Common myeloid progenitor, CD34-positive (primary cell): Measurements from ENCODE around the gene PEX6.

Experiments
- CTCF ChIA-PET: fragments of 350-600 bp; sonication (Branson Sonifier 250); formaldehyde crosslinking; loops from one replicate; lab custom pipeline; 2021; ENCODE audit warnings: antibody characterized with exemption; lab: Charles Lee
- POLR2A ChIA-PET: fragments of 350-600 bp; sonication (Branson Sonifier 250); formaldehyde crosslinking; loops from one replicate; lab custom pipeline; 2021; ENCODE audit warnings: antibody characterized with exemption; lab: Charles Lee
- DNase-seq, 3 donors: peaks; one replicate each; pipeline versions ENCODE4 v3.0.0 to v3.0.0-alpha.2; 2013
- H3K27ac ChIP-seq, 2 experiments: 1 replicate in 1 of 2; 2 replicates in 1 of 2; pipeline ENCODE4 v1.7.0; 2013; ENCODE audit warnings: inconsistent platforms in 2 of 2, low read length in 2 of 2, mild to moderate bottlenecking in 2 of 2, low read depth in 1 of 2, moderate library complexity in 1 of 2; ENCODE audit not compliant: severe bottlenecking in 2 of 2, insufficient read depth in 1 of 2, poor library complexity in 1 of 2
- H3K27me3 ChIP-seq, 5 experiments: replicated peaks in 2 of 5; 1 replicate in 3 of 5; 2 replicates in 2 of 5; pipeline versions ENCODE4 v1.6.1 to v1.7.0; 2013; ENCODE audit warnings: low read length in 4 of 5, mild to moderate bottlenecking in 2 of 5, moderate library complexity in 2 of 5, inconsistent platforms in 1 of 5; ENCODE audit not compliant: insufficient read depth in 5 of 5, control insufficient read depth in 4 of 5
- H3K36me3 ChIP-seq, 4 experiments: 1 replicate in 2 of 4; 2 replicates in 2 of 4; pipeline versions ENCODE4 v1.6.1 to v1.7.0; 2013; ENCODE audit warnings: low read length in 3 of 4, control low read depth in 1 of 4, mild to moderate bottlenecking in 1 of 4; ENCODE audit not compliant: control insufficient read depth in 4 of 4, insufficient read depth in 4 of 4
- H3K4me1 ChIP-seq, 4 experiments: 1 replicate in 3 of 4; 2 replicates in 1 of 4; pipeline versions ENCODE4 v1.6.1 to v1.7.1; 2013; ENCODE audit warnings: low read length in 3 of 4, mild to moderate bottlenecking in 3 of 4, control low read depth in 1 of 4, inconsistent platforms in 1 of 4, moderate library complexity in 1 of 4; ENCODE audit not compliant: control insufficient read depth in 4 of 4, insufficient read depth in 4 of 4; ENCODE audit errors: control extremely low read depth in 1 of 4
- H3K4me3 ChIP-seq, 7 experiments: 1 replicate in 4 of 7; 2 replicates in 3 of 7; pipeline versions ENCODE4 v1.5.1 to v1.7.0; 2013; ENCODE audit warnings: mild to moderate bottlenecking in 7 of 7, low read length in 6 of 7, moderate library complexity in 6 of 7, inconsistent platforms in 2 of 7, low read depth in 2 of 7, control low read depth in 1 of 7; ENCODE audit not compliant: insufficient read depth in 4 of 7, control insufficient read depth in 1 of 7; ENCODE audit errors: extremely low read depth in 1 of 7
- H3K9me3 ChIP-seq, 5 experiments: 1 replicate in 4 of 5; 2 replicates in 1 of 5; pipeline versions ENCODE4 v1.6.1 to v1.7.1; 2013; ENCODE audit warnings: low read length in 4 of 5, mild to moderate bottlenecking in 2 of 5, inconsistent platforms in 1 of 5, low read depth in 1 of 5, moderate library complexity in 1 of 5; ENCODE audit not compliant: control insufficient read depth in 4 of 5, insufficient read depth in 2 of 5; ENCODE audit errors: control extremely low read depth in 1 of 5
- WGBS: methylation state at CpG from one replicate; pipeline ENCODE4 v1.1.5; 2013; ENCODE audit not compliant: insufficient coverage; 5-methylcytosine and 5-hydroxymethylcytosine counted together

The PEX6 gene

DNA sequence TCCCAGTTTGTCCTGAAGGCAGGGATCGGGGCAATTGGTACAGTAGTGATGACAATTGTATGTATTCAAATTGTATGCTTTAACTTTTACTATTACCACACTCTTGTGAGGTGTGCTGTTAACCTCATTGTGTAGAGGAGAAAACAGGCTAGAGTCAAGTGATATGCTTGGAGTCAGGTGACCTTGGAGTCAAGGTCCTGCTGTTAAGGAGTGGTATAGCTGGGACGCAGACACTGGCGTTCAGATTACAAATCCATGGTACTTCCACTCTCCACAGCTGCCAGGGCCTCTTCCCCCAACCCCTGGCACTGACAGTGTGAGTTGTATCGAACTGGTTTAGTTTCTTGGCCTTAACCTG, 39.2 kb downstream of the PEX6 start:
- Histone ChIP-seq H3K36me3 (peaks cover 19 to 66% (median 51%) of the 10 kb centered on the region in 4 experiments), H3K27ac (peak overlapping the region in 1 of 2 experiments; percentile 11), H3K4me1 (peaks cover 0 to 12% (median 7%) of the 10 kb centered on the region in 4 experiments), H3K9me3 (no peaks in the 10 kb centered on the region), H3K27me3 (no peaks in the 10 kb centered on the region), H3K4me3 (no peak overlapping the region)
- ChIA-PET CTCF (interaction anchor here (1.3 to 1.5 kb wide), 2 partner anchors 22 to 38 kb away, joined by 3 read pairs; no protein-coding TSS in a partner anchor), POLR2A (interaction anchor here (1.5 kb wide), 1 partner anchor 44 kb away, joined by 3 read pairs; the partner anchor contains the start of gene PPP2R5D)
- DNase-seq: no peak
- WGBS: 94% methylated on average over 2 of the region's 4 CpGs

DNA sequence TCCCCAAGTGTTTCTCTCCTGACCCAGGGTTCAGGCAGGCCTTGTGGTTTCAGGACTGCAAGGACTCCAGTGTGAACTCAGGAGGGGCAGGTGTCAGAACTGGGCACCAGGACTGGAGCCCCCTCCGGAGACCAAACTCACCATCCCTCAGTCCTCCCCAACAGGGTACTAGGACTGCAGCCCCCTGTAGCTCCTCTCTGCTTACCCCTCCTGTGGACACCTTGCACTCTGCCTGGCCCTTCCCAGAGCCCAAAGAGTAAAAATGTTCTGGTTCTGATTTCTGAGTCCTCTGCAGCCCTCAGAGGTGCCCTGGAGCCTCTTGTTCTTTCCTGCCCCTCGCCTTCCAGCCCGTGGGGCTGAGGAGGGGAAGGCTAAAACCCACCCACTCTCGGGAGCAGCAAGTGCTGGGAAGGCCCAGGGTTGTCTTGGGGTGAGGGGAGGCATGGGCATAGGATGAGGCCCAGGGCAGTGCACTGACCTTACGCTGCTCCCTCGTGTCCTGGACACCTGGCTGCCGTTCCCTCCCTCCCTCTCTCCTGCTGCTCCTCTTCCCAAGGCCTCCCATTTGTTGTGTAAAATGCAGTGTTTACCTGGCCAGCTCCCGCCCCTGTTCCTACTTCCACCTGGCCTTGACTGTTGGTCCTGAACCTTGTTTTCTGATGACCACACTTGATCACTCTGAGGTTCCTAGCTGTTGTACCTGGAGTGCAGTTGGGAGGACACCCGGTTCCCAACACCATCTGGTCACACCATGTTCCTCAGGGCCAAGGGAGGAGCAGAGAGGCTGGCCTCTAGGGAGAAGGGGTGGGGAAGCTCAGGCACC, 39.8 kb downstream of the PEX6 start:
- Histone ChIP-seq H3K27me3 (no peaks in the 10 kb centered on the region), H3K4me3 (no peak overlapping the region), H3K27ac (peak overlapping the region in 1 of 2 experiments; percentile 16), H3K4me1 (peaks cover 3 to 18% (median 12%) of the 10 kb centered on the region in 4 experiments), H3K36me3 (peaks cover 19 to 71% (median 55%) of the 10 kb centered on the region in 4 experiments), H3K9me3 (no peaks in the 10 kb centered on the region)
- WGBS: 96% methylated on average over 8 of the region's 9 CpGs
- CTCF ChIA-PET: interaction anchor here (1.3 kb wide), 1 partner anchor 37 kb away, joined by 3 read pairs; no protein-coding TSS in a partner anchor
- DNase-seq: no peak
- POLR2A ChIA-PET: interaction anchor here (1.5 kb wide), 1 partner anchor 45 kb away, joined by 3 read pairs; the partner anchor contains the start of gene PPP2R5D

DNA sequence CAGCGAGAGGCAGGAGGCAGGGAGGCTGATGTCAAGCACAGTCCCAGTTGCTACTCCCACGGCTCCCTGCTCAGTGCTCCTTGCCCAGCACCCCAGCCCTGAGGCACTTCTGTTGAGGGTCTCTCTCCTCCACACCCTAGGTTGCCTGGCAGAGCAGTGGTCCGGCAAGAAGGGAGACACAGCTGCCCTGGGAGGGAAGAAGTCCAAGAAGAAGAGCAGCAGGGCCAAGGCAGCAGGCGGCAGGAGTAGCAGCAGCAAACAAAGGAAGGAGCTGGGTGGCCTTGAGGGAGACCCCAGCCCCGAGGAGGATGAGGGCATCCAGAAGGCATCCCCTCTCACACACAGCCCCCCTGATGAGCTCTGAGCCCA, 40.6 kb downstream of the PEX6 start:
- no peak overlapping the region for H3K27ac ChIP-seq
- WGBS: 100% methylated on average over 2 of the region's 5 CpGs
- peaks cover 21 to 70% (median 52%) of the 10 kb centered on the region in 4 experiments for H3K36me3 ChIP-seq
- no peaks in the 10 kb centered on the region for H3K9me3 ChIP-seq
- H3K4me1 ChIP-seq: peaks cover 5 to 26% (median 13%) of the 10 kb centered on the region in 4 experiments
- no peak overlapping the region for H3K4me3 ChIP-seq
- ChIA-PET POLR2A (interaction anchor here (1.5 kb wide), 1 partner anchor 46 kb away, joined by 3 read pairs; the partner anchor contains the start of gene PPP2R5D), CTCF (interaction anchor here (1.6 kb wide), 1 partner anchor 8 kb away, joined by 4 read pairs; no protein-coding TSS in a partner anchor)
- no peaks in the 10 kb centered on the region for H3K27me3 ChIP-seq
- no peak for DNase-seq

DNA sequence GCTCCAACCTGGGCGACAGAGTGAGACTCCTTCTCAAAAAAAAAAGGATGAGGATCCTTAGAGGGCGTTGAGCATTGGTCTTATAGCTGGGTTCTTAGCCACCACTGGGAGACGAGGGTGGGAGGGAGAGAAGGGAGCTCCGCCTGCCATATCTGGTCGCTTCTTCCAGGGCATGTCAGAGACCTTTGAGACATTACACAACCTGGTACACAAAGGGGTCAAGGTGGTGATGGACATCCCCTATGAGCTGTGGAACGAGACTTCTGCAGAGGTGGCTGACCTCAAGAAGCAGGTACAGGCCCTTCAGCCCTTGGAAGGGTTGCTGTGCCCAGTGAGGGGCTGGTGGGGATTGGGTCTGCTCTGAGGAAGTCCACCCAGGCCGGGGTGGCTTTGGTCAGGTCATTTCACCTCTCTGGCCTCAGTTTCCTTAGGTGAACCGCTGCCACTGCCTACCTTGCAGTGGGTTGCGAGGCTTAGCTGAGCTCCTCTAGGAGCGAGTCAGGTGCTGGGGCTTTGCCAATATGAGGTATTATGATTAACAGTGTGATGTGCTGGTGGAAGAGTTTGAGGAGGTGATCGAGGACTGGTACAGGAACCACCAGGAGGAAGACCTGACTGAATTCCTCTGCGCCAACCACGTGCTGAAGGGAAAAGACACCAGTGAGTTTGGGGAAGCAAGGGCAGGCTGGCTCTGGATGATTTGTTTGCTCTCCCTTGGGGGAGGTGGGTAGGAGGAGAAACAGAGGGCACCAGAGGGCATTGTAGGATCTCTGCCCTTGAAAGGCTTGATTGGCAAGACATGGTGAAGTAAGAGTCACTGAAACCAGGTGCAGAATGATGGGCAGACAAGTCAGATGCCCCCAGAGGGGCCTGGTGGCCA, 41.2 kb downstream of the PEX6 start:
- WGBS: 95% methylated on average over 12 of the region's 13 CpGs
- Histone ChIP-seq H3K27me3 (no peaks in the 10 kb centered on the region), H3K27ac (no peak overlapping the region), H3K36me3 (peaks cover 21 to 73% (median 51%) of the 10 kb centered on the region in 4 experiments), H3K4me3 (no peak overlapping the region), H3K9me3 (no peaks in the 10 kb centered on the region), H3K4me1 (peaks cover 6 to 32% (median 19%) of the 10 kb centered on the region in 4 experiments)
- POLR2A ChIA-PET: interaction anchor here (0.6 kb wide), 1 partner anchor 9 kb away, joined by 3 read pairs; no protein-coding TSS in a partner anchor
- DNase-seq: no peak
- CTCF ChIA-PET: interaction anchor here (0.9 to 1.6 kb wide), 4 partner anchors 9 to 232 kb away, joined by 3 to 5 read pairs (median 4); no protein-coding TSS in a partner anchor

DNA sequence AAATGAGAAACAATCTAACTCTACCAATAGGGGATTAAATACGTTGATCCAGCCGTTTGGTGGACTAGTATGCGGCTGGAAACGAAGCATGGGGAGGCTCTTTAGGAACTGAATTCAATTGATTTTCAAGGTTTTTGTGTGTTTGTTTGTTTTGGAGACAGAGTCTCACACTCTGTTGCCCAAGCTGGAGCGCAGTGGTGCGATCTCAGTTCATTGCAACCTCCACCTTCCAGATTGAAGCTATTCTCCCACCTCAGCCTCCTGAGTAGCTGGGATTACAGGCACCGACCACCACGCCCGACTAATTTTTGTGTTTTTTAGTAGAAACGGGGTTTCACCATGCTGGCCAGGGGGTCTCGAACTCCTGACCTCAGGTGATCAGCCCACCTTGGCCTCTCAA, 42.6 kb downstream of the PEX6 start:
- no peak for DNase-seq
- peaks cover 21 to 81% (median 55%) of the 10 kb centered on the region in 4 experiments for H3K36me3 ChIP-seq
- CTCF ChIA-PET: interaction anchor here (0.9 to 1.0 kb wide), 2 partner anchors 24 to 233 kb away, joined by 3 to 5 read pairs; no protein-coding TSS in a partner anchor
- H3K4me3 ChIP-seq: no peak overlapping the region
- H3K27ac ChIP-seq: no peak overlapping the region
- H3K4me1 ChIP-seq: peaks cover 9 to 45% (median 32%) of the 10 kb centered on the region in 4 experiments
- POLR2A ChIA-PET: no interaction called here
- H3K9me3 ChIP-seq: no peaks in the 10 kb centered on the region
- H3K27me3 ChIP-seq: no peaks in the 10 kb centered on the region
- WGBS: 97% methylated on average over 5 of the region's 11 CpGs

DNA sequence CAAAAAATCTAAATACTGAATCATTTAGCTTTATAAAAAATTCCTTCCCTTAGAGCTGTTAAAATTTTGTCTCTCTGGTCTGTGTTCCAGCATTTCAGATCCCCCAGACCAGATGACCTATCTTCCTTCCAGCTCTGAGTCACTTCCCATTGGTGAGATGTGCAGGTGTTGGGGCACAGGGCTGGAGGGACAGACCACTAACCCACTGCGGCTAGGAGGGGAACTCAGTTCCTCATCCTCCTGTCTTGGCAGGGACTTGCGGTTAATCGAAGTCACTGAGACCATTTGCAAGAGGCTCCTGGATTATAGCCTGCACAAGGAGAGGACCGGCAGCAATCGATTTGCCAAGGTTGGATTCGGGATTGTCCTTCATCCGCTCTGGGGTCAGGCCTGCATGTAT, 43.7 kb downstream of the PEX6 start:
- ChIA-PET CTCF (no interaction called here), POLR2A (no interaction called here)
- peak; percentile 25 to 66 (median 65) for DNase-seq
- Histone ChIP-seq H3K27ac (no peak overlapping the region), H3K9me3 (no peaks in the 10 kb centered on the region), H3K4me1 (peaks cover 16 to 56% (median 42%) of the 10 kb centered on the region in 4 experiments), H3K27me3 (no peaks in the 10 kb centered on the region), H3K4me3 (peak overlapping the region in 1 of 7 experiments; percentile 36), H3K36me3 (peaks cover 21 to 74% (median 48%) of the 10 kb centered on the region in 4 experiments)
- WGBS: 83% methylated on average over 7 of the region's 7 CpGs
